Right renal pelvis (tissue), 4 donors: ENCODE data around the gene ZNF316. TPM values are rescaled to one million over a fixed set of nuclear protein-coding genes. Genes with fewer than 3 reads are reported as not detected.
"Not testable (repeated sequence)": the region's sequence is repeated elsewhere in the genome, so short reads cannot be mapped to it uniquely, and the experiment has no call there.

Experiments used
- DNase-seq, 4 donors: peaks; one replicate each; pipeline ENCODE4 v3.0.0-alpha.2; 2013; ENCODE audit warnings: low read depth in 4 of 4, low spot score in 3 of 4, missing footprints in 1 of 4
- polyA plus RNA-seq, 4 donors: library from polyadenylated mRNA; unstranded; fragments of 120-200 nt; gene quantifications; one replicate each; pipeline ENCODE4 v1.2.1, GENCODE V29; 2013; ENCODE audit not compliant: insufficient read length in 4 of 4

The ZNF316 gene
- polyA plus RNA-seq, 4 donors: 36.5 to 39.8 (median 37.6) TPM

GRCh38 chr7:6646465-6646864 is 9.3 kb downstream of the ZNF316 start:
- no peak for DNase-seq

- DNase-seq: no peak
These were observed 10.0 kb downstream of the ZNF316 start for GRCh38 chr7:6647080-6647479.

- DNase-seq: no peak
These were observed 10.4 kb downstream of the ZNF316 start for GRCh38 chr7:6647541-6647940.

GRCh38 chr7:6648066-6648814 is 11.1 kb downstream of the ZNF316 start:
- DNase-seq: no peak

GRCh38 chr7:6648815-6649104 is 11.6 kb downstream of the ZNF316 start:
- no peak for DNase-seq

- no peak for DNase-seq
These were observed 12.3 kb downstream of the ZNF316 start for GRCh38 chr7:6649241-6649961.

GRCh38 chr7:6650086-6650485 is 13.0 kb downstream of the ZNF316 start:
- no peak for DNase-seq

- no peak for DNase-seq
These were observed 13.4 kb downstream of the ZNF316 start for GRCh38 chr7:6650521-6651011.

- DNase-seq: no peak
These were observed 14.8 kb downstream of the ZNF316 start for GRCh38 chr7:6651851-6652445.

GRCh38 chr7:6652446-6653011 is 15.4 kb downstream of the ZNF316 start:
- DNase-seq: no peak

- no peak for DNase-seq
These were observed 16.2 kb downstream of the ZNF316 start for GRCh38 chr7:6653071-6654003.

- no peak for DNase-seq
These were observed 17.2 kb downstream of the ZNF316 start for GRCh38 chr7:6654113-6654841.

GRCh38 chr7:6654842-6655610 is 17.9 kb downstream of the ZNF316 start:
- DNase-seq: no peak

GRCh38 chr7:6655636-6656385 is 18.7 kb downstream of the ZNF316 start:
- no peak for DNase-seq

- no peak for DNase-seq
These were observed 19.3 kb downstream of the ZNF316 start for GRCh38 chr7:6656413-6656812.

GRCh38 chr7:6658618-6659345 is 21.7 kb downstream of the ZNF316 start:
- no peak for DNase-seq

GRCh38 chr7:6670851-6671250 is 33.7 kb downstream of the ZNF316 start:
- not testable (repeated sequence) for DNase-seq
